IPS-15b (cell line): ENCODE measurements around the gene CHRM4.

Source experiments
- H3K27me3 ChIP-seq: one replicate; pipeline ENCODE4 v1.6.1; 2013; ENCODE audit warnings: low read length; ENCODE audit not compliant: control insufficient read depth, insufficient read depth
- H3K36me3 ChIP-seq: one replicate; pipeline ENCODE4 v1.6.1; 2013; ENCODE audit warnings: low read length; ENCODE audit not compliant: control insufficient read depth, insufficient read depth
- H3K4me1 ChIP-seq: one replicate; pipeline ENCODE4 v1.6.1; 2013; ENCODE audit warnings: mild to moderate bottlenecking, low read length; ENCODE audit not compliant: control insufficient read depth, insufficient read depth
- H3K4me3 ChIP-seq: one replicate; pipeline ENCODE4 v1.5.1; 2013; ENCODE audit warnings: low read depth, low read length
- H3K9ac ChIP-seq: one replicate; pipeline ENCODE4 v1.6.1; 2013; ENCODE audit warnings: low read depth, mild to moderate bottlenecking, low read length
- H3K9me3 ChIP-seq: one replicate; pipeline ENCODE4 v1.6.1; 2013; ENCODE audit warnings: mild to moderate bottlenecking, low read length; ENCODE audit not compliant: control insufficient read depth, insufficient read depth

The CHRM4 gene

DNA sequence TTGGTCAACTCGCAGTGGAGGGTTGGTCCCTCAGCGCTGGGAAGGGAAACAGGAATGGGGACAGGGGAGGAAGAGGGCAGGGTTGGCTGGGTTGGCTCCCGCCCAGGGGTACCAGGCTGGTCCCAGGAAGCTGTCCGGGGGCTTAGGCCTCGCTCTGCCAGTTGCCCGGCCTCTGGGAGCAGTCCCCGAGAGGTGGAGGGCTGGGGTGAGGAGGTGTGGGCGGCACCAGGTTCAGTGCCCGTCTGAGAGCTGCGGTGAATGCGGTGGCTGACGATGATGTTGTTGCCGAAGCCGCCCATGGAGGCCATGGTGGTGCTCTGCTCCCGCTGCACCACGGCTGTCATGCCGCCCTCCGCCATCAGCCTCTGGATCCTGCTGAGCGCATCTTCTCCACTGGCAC is 6.0 kb upstream of the CHRM4 start:
- no peak overlapping the region for H3K4me3 ChIP-seq
- H3K9ac ChIP-seq, result no peak overlapping the region
- no peaks in the 10 kb centered on the region for H3K9me3 ChIP-seq
- peaks cover 21% of the 10 kb centered on the region for H3K36me3 ChIP-seq
- peaks cover 3% of the 10 kb centered on the region for H3K4me1 ChIP-seq
- H3K27me3 ChIP-seq, result peaks cover 3% of the 10 kb centered on the region

DNA sequence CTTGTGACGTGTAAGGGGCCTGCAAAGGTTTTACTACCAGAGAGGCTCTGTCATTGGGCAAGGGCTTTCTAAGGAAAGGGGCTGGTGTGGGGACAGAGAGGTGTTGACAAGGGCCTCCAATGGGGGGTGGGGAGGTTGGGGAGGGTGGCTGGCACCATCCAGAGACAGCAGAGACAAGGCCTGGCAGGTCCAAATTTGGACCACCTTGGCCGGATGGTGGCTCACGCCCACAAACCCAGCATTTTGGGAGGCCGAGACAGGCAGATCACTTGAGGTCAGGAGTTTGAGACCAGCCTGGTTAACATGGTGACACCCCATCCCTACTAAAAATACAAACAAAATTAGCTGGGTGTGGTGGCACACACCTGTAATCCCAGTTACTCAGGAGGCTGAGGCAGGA is 2.2 kb upstream of the CHRM4 start:
- Histone ChIP-seq H3K36me3 (peaks cover 13% of the 10 kb centered on the region), H3K4me3 (peak overlapping the region; percentile 69), H3K9me3 (no peaks in the 10 kb centered on the region), H3K4me1 (peaks cover 11% of the 10 kb centered on the region), H3K9ac (no peak overlapping the region), H3K27me3 (peaks cover 25% of the 10 kb centered on the region)

DNA sequence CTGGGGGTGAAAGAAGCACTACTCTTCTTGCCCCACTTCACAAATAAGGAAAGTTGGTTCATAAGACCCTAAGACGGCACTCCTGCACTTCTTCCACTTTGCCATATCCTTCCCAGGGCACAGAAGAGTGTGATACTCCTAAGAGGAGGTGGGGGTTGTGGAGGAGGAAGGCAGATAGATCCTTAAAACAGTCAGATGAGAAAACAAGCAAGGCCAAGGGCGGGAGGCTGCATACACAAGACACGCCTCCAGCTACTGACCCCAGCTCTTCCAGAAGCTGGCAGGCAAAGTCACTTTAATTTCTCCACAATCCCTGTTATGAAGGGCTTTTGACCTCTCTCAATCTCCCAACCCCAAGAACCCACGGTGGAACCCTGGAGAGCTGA is 1.6 kb upstream of the CHRM4 start:
- peaks cover 13% of the 10 kb centered on the region for H3K36me3 ChIP-seq
- peaks cover 30% of the 10 kb centered on the region for H3K27me3 ChIP-seq
- H3K9me3 ChIP-seq, result no peaks in the 10 kb centered on the region
- H3K4me1 ChIP-seq, result peaks cover 16% of the 10 kb centered on the region
- H3K9ac ChIP-seq, result no peak overlapping the region
- peak overlapping the region; percentile 69 for H3K4me3 ChIP-seq

DNA sequence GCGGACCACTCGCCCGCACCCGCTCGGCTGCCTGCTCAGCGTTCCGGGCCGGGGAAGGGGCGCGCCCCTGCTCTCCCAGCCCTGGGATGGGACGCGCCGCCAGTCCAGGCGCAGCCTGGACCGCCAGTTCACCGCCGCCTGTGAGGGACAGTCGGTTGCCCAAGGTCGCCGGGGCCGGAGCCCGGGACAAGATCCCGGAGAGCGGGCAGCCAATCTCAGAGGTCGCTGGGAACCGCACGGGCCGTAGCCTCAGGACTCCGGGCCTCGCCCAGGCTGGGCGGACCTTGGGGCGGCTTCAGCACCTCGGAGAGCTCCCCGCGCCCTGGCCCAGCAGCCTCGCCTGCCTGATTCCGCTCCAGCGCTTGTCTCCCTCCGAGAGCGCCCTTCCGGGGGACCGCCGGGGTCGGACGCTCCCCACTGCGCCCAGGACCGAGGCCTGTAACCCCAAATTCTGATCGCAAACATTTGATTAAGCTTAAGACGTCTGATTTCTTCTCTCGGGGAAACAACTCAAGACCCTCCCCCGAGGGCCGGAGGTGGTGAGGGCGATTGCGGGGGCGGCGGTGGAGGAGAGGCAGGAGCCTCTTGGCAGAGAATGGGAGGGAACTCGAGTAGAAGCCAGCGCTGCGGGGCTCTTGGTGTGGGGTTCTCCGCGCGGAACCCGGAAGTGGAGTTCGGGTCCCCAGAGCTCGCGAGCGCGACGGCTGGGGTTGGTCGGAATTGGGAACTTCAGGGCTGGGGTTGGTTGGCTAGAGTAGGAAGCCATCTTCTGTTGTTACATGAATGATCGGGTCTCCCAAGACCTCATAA is 1.1 kb upstream of the CHRM4 start:
- H3K4me3 ChIP-seq, result peak overlapping the region; percentile 69
- peaks cover 18% of the 10 kb centered on the region for H3K4me1 ChIP-seq
- H3K9ac ChIP-seq, result no peak overlapping the region
- peaks cover 8% of the 10 kb centered on the region for H3K36me3 ChIP-seq
- peaks cover 36% of the 10 kb centered on the region for H3K27me3 ChIP-seq
- no peaks in the 10 kb centered on the region for H3K9me3 ChIP-seq

DNA sequence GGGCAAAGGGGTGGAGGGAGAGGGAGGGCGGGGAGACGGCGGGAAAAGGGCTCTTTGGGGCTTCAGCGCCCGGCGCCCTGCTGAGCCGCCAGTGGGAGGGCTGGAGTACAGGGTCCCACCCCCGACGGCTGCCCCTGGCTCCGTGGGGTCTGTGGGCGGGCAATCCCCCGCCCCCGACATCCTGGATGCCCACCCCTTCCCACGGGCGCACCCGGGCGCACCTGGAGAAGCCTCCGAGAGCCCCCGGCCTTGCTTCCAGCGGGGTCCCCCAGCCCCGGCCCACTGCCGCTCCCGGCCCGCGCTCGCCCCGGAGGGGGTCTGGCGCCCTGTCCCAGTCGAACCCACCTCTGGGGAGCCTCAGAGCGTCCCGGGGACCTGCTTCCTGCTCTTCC is 394 bp downstream of the CHRM4 start:
- peaks cover 49% of the 10 kb centered on the region for H3K27me3 ChIP-seq
- H3K4me3 ChIP-seq, result peak overlapping the region; percentile 69
- no peak overlapping the region for H3K9ac ChIP-seq
- peaks cover 18% of the 10 kb centered on the region for H3K4me1 ChIP-seq
- H3K9me3 ChIP-seq, result no peaks in the 10 kb centered on the region
- peaks cover 4% of the 10 kb centered on the region for H3K36me3 ChIP-seq

DNA sequence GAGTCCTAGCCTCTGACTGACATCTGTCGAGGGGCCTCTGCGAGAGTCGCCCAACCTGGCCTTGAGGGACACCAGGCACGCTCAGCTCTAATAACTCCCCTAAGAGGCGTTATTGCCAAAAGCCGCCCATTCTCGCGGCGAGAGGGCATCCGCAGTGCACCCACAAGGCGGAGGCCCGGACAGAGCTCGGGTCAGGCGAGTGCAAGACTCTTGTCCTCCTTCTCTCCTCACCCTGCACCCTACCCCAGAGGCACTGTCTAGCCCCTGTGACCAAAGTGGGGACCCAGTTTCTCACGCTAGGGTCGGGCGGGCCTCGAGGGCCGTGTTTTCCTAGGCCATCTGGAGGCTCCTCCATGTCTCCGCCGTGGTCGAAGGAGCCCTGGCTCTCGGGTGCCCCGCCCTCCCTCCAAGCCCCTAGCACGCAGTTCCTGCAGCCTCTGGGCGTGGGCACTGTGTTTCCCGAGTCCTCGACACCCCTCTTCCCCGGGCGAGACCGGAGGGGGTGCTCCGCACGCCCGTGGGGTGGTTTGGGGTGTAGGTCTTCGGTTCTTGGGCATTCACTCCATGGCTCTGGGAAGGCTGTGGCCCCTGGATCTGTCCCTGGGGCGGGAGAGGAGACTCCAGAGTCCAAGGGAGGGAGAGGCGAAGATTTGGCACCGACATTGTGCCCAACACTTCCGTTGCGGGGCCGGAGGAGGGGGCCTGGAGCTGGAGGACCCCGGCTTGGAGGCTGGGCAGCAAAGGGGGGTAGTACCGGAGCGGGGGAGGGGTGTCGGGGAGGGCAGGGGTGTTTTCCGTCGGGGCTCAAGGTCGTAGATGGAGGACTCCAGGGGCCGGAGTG is 1.0 kb downstream of the CHRM4 start:
- Histone ChIP-seq H3K4me3 (peak overlapping the region; percentile 69), H3K36me3 (no peaks in the 10 kb centered on the region), H3K9me3 (no peaks in the 10 kb centered on the region), H3K4me1 (peaks cover 18% of the 10 kb centered on the region), H3K27me3 (peaks cover 51% of the 10 kb centered on the region), H3K9ac (no peak overlapping the region)

DNA sequence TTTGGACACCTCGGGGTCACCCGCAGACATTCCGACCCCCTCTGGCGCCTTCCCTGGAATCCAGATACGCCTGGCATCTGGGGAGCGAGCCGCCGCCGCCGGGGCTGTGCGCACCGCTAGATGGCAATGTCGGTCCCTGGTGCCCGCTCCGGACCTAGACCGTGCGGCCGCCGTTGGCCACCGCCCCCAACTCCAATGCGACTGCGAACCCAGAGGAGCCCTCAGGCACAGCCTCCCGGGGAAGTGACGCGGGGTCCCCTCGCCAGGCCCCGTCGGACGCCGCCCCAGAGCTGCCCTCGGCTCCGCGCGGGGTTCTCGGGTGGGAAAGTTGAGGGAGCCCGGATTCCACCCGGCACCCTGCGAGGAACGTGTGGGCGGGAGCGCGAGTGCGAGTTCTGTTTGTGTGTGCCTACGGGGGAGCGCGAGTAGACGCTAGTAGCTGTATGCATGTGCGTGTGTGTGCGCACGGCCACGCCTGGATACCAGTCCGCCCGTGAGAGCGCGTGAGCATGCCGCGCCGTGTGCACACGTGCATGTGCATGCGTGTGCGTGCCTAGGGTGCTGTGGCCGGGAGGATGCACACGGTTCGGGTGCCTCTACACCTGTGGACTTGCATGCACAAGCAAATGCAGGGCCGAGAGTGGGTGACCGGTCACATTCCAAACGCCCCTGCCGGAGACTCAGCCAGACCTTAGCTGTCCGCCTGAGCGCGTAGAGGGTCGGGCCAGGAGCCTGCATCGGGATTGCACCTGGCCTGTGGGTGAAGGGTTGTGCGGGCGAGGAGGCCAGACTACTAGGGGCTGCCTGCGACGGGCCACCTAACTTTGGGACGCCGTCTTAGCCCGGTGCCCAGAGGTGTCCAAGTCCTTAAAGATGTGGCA is 1.9 kb downstream of the CHRM4 start:
- Histone ChIP-seq H3K4me3 (peak overlapping the region; percentile 69), H3K9ac (no peak overlapping the region), H3K9me3 (no peaks in the 10 kb centered on the region), H3K4me1 (peaks cover 18% of the 10 kb centered on the region), H3K27me3 (peaks cover 51% of the 10 kb centered on the region), H3K36me3 (peaks cover 3% of the 10 kb centered on the region)

DNA sequence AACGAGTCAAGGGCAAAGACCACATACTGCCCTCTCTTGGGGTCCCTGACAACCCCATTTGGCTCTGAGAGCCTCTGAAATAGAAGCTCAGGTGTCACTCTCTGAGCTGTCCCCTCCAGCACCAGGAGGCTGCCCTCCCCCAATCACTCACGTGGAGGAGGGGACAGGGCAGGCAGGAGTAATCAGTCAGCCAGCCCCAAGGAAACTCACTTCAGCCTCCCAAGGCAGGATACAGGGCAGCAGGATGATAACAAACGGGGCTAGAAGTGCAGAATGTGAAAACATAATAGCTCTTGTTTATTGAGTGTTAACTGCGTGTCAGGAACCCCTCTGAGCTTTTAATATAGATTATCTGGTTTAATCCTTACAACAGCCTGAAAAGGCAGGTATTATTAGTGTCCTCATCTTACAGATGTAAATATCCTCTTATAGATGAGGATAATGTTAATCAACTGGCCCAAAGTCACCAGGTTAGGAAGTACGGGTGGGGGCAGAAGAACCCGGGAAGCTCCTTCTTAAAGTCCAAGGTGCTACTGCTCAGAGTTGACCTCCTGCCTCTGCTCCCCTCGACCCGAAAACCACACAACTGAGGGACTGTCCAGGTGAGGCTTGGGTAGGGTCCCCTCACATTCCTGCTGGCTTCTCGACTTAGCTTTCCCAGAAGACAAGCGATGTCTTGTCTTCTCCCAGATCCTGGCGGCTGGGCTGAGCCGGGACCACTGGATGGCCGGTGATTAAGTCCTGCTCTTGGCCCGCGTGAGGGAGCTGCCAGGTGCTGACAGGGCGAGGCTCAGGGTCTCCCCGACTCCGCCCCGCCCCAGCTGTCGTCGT is 2.7 kb downstream of the CHRM4 start:
- H3K4me3 ChIP-seq, result peak overlapping the region; percentile 36
- no peaks in the 10 kb centered on the region for H3K9me3 ChIP-seq
- H3K9ac ChIP-seq, result no peak overlapping the region
- peaks cover 51% of the 10 kb centered on the region for H3K27me3 ChIP-seq
- H3K36me3 ChIP-seq, result peaks cover 3% of the 10 kb centered on the region
- peaks cover 18% of the 10 kb centered on the region for H3K4me1 ChIP-seq

DNA sequence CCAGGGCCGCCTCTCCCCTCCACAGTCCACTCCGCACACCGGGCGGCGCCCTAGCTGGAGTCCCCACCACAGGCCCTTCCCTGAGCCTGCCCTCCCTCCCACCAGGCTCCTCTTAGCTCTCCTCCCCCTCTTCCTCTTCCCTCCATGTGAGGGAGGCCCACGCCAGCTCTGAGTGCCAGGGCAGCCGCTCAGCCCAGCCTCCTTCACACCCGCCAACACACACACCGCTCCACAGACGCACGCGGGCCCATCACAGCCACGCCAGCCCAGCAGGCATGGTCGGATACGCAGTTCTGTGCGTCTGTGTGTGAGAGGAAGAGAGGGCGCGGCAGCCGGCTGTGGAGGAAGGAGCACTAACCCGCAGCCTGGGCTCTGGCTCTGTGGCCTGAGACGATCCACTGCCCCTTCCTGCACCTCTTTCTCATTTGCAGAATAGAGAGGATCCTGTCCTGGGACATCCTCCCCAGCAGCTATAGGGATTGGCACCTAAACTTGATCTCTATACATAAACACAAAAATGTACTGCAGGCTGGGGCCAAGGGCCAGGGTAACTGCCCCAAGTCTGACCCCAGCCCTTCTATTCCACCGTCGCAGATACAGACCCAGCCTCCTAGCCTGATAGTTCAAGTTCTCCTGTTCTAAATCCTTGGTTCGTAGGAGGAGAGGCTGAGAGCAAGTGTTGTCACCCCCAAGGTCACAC is 3.5 kb downstream of the CHRM4 start:
- H3K9ac ChIP-seq, result no peak overlapping the region
- H3K4me1 ChIP-seq, result peaks cover 17% of the 10 kb centered on the region
- H3K9me3 ChIP-seq, result no peaks in the 10 kb centered on the region
- H3K27me3 ChIP-seq, result peaks cover 48% of the 10 kb centered on the region
- peak overlapping the region; percentile 18 for H3K4me3 ChIP-seq
- H3K36me3 ChIP-seq, result peaks cover 6% of the 10 kb centered on the region

DNA sequence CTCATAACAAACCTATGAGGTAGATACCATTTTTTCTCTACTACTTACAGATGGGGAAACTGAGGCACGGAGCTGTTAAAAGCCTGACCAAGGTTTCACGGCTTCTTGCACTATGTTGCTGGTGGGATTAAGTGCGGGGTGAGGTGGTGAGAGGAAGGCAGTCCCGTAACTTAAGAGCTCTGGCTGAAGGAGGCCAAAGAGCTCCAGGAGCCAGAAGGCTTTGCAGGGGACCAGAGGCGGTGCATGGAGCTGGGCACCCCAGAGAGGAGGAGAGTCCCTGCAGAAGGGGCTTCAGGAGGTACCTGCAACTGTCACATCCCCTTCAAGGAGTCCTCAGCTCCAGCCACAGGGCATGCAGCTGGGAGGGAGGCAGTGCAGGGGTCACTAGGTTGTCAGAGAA is 4.1 kb downstream of the CHRM4 start:
- no peak overlapping the region for H3K9ac ChIP-seq
- peaks cover 47% of the 10 kb centered on the region for H3K27me3 ChIP-seq
- no peaks in the 10 kb centered on the region for H3K9me3 ChIP-seq
- H3K4me3 ChIP-seq, result no peak overlapping the region
- peaks cover 21% of the 10 kb centered on the region for H3K4me1 ChIP-seq
- H3K36me3 ChIP-seq, result peaks cover 8% of the 10 kb centered on the region
